IPS-NIHi7 (cell line): ENCODE measurements around the gene OR5A2.
"Not testable (repeated sequence)": the region's sequence is repeated elsewhere in the genome, so short reads cannot be mapped to it uniquely, and the experiment has no call there.

Source experiments
- DNase-seq: peaks from one replicate; pipeline ENCODE4 v3.0.0; 2012; ENCODE audit warnings: mixed read lengths; ENCODE audit errors: extremely low spot score

The OR5A2 gene, protein sequence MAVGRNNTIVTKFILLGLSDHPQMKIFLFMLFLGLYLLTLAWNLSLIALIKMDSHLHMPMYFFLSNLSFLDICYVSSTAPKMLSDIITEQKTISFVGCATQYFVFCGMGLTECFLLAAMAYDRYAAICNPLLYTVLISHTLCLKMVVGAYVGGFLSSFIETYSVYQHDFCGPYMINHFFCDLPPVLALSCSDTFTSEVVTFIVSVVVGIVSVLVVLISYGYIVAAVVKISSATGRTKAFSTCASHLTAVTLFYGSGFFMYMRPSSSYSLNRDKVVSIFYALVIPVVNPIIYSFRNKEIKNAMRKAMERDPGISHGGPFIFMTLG

DNA sequence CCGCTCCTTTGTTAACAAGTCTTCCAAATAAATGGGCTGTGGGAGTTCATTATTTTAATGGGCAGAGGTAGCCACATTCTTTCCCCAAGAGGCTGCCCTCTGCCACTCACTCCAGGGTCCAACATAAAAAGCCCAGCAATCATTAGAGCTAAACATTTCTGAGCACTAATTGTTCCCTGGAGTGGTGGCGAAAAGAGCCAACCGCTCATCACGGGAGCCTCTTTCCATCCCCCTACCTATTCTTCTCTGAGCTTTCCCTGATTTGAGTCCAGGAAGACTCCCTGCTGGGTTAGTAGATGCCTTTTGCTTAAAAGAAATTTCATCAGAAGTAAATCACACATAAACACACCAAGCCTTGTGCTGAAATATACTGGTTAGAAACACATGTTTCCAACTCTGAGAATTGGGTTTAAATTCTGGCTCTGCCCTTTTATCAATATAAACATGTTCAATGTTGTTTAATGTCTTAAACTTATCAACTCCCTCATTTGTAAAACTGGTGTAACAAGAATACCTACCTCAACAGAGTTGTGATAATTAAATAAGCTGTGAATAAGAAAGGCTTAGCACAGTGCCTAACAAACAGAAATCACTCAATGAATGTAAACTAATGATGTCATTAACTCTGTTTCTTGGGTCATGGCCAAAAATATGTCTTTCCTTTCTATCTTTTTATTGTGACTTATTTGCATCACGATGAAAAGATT lies at the start of gene OR5A2:
TSS of gene OR5A2 (minus strand) at position 53 of the 707 bp plus-strand sequence. CDS start 3,460 bp downstream, outside the sequence.
- DNase-seq, result peak; percentile 63

GRCh38 chr11:59475176-59475575 lies 49.0 kb upstream of the OR5A2 start:
- no peak for DNase-seq

- no peak for DNase-seq
These were observed 46.8 kb upstream of the OR5A2 start, which contains the start of gene OR4D10 for GRCh38 chr11:59473015-59473414. Gene OR4D10 (plus strand): TSS chr11:59473315. CDS start chr11:59477430, 4,115 bp downstream.

DNA sequence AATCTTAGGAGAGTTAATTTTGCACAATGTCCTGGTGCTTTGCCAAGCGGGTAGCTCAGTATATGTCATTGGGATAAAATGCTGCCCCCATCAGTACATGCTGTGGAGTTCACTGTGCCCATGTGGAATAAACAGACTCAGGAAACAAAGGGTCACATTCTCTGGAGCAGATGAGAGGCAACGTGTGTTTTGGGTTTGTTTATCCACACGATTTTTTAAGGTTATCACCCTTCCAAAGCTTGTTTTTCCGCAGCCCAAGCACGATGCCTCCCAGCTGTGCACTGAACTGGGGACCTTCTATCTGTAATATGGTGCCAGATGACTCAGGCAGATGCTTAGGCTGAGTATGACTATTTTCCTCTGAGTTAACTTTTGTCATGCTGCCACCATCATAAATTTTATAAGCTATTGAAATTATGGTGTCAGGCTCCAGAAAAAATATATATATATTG lies 37.0 kb upstream of the OR5A2 start:
- peak; percentile 19 for DNase-seq

GRCh38 chr11:59459916-59460315 lies 33.7 kb upstream of the OR5A2 start:
- DNase-seq, result no peak

DNA sequence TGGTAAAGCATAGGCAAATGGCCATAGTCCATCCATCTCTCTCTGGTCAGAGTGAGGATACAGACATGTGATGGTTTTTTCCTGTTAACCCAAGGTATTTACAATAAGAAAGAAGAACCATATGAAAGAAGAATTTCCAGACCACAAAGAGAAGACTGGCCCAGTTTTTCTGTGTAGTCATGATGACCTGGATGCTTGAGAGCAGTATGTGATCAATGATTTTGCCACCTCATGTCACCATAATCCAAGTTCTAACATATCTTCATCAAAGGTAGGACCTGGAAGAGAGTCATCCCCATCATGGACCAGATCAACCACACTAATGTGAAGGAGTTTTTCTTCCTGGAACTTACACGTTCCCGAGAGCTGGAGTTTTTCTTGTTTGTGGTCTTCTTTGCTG lies 30.4 kb upstream of the OR5A2 start, which contains the start of gene OR4D6:
TSS of gene OR4D6 (plus strand) at position 301 of the 400 bp plus-strand sequence. CDS start at position 301, 0 bp downstream.
- DNase-seq, result no peak

DNA sequence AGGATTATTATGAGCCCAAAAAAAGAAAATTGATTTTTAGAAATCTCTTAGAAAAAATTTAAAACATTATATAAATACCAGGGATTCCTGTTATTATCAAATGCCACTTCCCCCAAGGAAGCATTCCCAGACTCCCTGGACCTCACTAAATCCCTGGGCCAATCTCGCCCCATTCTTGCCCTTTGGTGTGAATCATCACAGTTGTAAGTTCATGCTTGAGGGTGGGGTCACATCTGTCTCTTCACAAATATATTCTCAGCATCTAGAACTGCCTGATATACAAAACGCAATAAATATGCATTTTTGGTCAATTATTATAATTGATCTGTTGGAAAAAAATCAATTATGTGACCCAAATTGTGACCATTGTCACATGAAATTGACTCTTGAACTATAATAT lies 22.3 kb upstream of the OR5A2 start:
- no peak for DNase-seq

- not testable (repeated sequence) for DNase-seq
These were observed 19.4 kb upstream of the OR5A2 start for GRCh38 chr11:59445624-59446023.

GRCh38 chr11:59437770-59438169 lies 11.6 kb upstream of the OR5A2 start:
- DNase-seq, result no peak

DNA sequence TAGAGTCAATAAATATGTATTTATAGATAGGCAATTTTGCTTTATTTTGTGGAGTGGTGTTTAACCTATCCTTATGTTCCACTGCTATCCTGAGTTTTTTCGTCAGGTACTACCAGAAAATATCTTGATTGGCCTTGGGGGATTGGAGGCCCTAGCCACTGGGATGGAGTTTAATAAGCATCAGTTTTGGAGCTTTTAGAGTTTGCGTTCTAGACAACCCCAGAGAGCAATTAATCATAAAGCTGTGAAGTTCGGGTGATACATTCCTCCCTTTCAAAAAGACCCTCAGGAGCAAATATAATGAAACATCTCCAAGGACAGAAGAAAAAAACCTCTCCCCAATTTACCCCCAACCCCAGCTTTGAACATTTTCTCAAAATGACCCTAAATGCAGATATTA lies 10.0 kb upstream of the OR5A2 start, which contains the start of gene OR5A1:
TSS of gene OR5A1 (plus strand) at position 301 of the 400 bp plus-strand sequence. CDS start 6,700 bp downstream, outside the sequence.
- DNase-seq, result no peak

GRCh38 chr11:59429924-59430516 lies 3.8 kb upstream of the OR5A2 start:
- peak; percentile 66 for DNase-seq

DNA sequence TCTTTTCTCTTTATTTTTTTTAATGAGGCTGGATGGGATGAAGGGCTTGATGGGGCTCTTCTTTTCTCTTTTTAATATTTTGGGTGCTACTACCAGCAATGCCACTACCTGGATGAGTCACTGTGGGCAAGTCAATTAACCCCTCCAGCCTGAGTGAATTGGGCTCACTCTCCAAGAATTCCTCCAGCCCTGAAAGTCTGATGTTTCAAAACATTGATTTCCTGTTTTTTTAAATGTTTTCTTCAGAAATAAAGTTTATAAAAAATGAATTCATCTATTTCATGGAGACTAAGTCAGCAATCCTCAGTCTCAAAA lies 812 bp upstream of the OR5A2 start:
- DNase-seq, result no peak

DNA sequence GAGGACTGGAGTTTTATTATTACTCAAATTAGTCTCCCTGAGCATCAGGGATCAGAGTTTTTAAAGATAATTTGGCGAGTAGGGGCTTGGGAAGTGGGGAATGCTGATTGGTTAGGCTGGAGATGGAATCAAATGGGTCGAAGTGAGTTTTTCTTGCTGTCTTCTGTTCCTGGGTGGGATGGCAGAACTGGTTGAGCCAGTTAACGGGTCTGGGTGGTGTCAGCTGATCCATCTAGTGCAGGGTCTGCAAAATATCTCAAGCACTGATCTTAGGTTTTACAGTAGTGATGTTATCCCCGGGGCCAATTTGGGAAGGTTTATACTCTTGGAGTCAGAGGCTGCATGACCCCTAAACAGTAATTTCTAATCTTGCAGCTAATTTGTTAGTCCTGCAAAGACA lies 1.1 kb downstream of the OR5A2 start:
- DNase-seq, result no peak

- DNase-seq, result no peak
These were observed 2.4 kb downstream of the OR5A2 start for GRCh38 chr11:59423835-59424234.

DNA sequence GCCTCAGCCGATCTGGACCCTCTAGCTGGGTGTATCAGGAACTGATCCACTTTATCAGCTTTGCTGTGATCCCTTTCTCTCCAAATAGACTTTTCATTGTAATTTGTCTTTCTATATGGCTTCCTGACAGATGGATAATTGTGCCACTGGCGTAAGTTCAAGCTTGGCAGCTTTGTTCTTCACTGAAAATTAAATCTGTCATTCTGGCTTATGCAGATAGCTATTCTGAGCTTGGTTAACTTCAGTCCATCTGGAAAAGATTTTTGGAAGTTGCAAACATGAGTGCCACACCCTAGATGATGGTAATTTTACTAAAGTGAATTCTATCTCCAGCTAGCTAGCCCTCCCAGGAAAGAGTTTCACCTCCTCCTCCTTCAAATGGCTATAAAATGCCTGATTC lies 8.1 kb downstream of the OR5A2 start:
- no peak for DNase-seq

DNA sequence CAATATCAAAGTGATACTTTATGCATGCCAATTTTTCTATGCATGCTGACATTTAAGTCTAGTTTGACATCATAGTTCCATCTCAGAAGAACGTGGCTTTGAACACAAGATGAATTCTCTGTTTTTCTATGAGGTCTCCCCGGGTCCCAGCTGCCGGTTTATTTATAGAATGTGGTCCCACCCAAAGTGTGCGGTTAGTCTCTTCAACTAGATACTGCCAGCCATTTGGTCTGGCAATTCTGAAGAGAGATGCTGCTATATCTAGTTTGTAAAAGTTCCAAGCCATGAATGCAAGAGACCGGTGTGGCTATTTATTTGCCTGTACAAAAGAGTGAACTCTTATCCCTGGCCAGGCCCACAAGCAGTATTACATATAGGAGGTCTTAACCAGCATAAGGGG lies 9.2 kb downstream of the OR5A2 start:
- no peak for DNase-seq

DNA sequence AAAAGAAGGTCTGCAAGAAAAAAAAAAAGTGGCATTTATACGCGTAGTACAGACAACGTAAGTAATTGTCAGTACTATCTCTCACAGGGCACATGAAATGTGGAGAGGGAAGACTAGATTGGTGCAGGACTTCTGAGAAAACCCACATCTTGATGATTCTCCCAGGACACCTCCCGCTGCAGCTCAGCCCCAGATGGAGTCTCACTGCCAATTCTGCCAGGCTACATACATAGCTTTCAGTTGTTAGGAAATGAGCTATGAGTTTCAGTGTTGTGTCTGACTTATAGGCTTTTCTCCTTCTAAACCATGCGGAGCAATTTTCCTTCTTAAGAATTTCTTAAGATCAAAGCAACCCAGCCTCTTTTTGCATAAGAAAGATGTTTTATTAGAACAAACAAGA lies 9.6 kb downstream of the OR5A2 start:
- DNase-seq, result no peak

GRCh38 chr11:59415111-59415510 lies 11.1 kb downstream of the OR5A2 start:
- no peak for DNase-seq

- DNase-seq, result no peak
These were observed 12.6 kb downstream of the OR5A2 start for GRCh38 chr11:59413646-59414045.

- no peak for DNase-seq
These were observed 22.7 kb downstream of the OR5A2 start for GRCh38 chr11:59403546-59403945.

DNA sequence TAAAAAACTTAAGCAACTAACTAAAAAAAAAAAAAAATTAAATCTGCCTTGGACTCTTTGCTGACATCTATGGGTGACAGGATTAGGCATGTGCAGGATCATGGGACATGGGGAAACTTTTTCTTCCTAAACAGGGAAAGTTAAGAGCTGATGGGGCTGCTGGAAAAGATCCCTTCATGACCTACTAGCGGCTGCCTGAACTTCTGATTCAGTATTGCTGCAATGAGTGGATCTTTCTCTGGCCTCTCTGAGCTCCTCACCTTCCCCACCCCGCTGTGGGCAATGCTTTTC lies 25.0 kb downstream of the OR5A2 start:
- DNase-seq, result no peak

DNA sequence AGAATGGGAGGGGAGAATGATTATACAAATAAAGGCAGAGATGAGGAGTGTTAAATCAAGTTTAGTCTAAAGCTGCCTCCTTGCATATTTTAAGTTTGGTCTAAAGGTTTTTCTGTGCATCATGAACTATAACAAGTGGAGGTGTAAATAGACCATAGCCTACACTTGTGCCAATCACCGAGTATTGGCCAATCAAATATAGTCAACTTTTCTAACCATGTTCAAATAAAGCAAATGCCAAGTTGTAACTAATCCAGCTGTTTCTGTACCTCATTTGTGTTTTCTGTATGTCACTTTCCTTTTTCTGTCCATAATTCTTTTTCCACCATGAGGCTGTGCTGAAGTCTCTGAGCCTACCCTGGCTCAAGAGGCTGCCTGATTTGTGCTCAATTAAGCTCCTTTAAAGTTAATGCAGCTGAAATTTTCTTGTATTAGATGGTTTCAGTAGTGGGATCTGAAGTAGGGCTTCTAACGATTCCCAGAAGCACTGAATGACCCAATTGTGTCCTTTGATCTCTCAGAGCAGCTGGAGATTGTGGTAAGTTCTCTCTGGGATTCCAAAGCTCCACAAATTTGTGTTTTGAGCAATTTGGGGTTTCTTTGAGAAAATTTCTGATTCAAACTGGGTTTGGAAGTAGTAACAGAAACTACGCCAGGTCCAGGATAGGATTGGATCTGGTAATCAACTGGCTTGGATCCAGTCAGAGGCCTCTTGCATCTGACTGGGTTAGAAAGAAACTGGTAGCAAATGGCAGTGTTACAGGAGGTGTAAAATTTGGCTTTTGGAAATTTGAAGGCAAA lies 25.6 kb downstream of the OR5A2 start:
- no peak for DNase-seq
